ENCODE data around the gene EEF1AKMT4. TPM values are rescaled to one million over a fixed set of nuclear protein-coding genes. Genes with fewer than 3 reads are reported as not detected.

Gene EEF1AKMT4
- total RNA-seq (2014; rRNA removed; shearing (Covaris generic)) (18.8 and 20.1 TPM in 2 replicates), total RNA-seq (2022) (13.2 and 18.8 TPM in 2 replicates), Bru-seq, nascent RNA (percentile 52 among the genes with signal in this experiment), BruChase-seq, experiment 1, labeled RNA remaining after a 6-hour chase (percentile 62 among the genes with signal in this experiment), BruChase-seq, experiment 2, labeled RNA remaining after a 2-hour chase (percentile 68 among the genes with signal in this experiment)
- long read RNA-seq, transcript EEF1AKMT4-201 (3 exons, 1,823 nt): major isoform, 44 of 49 reads
- long read RNA-seq, partial matches to known transcripts: 0 of 49 reads
- long read RNA-seq, other reads (novel, unspliced or antisense): 5 of 49 reads

DNA sequence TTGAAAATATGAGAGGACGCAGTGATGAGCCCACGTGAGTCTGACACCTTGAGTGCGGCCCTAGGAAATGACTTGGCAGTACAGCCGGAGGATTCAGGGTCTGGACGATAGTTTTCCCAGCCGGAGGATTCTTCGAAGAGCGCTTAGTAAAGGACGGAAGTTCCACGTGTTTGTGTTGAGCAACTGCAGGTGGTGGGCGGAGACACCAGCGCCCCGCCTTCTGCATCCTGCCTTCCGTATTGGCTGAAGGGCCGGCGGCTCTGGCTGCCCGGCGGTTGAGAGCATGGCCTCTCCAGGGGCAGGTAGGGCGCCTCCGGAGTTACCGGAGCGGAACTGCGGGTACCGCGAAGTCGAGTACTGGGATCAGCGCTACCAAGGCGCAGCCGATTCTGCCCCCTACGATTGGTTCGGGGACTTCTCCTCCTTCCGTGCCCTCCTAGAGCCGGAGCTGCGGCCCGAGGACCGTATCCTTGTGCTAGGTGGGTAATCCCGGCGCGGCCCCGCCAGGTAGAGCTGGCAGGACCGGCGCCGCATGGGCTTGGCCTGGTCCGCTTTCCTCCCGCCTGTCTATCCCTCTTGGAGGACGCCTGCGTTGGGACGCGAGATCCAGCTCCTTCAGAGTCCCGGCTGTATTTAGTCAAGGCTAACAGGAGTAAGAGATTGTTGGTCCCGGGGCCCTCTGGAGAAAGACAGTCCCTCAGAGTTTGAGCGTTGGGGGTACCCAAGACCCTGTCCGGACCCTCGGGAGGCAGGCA, at the start of gene EEF1AKMT4:
Gene EEF1AKMT4, plus strand, starts transcription at position 261 of the 755 bp plus-strand sequence. Its CDS starts 23 bp downstream, at position 284.
- peak within 1 kb of the TSS; percentile 98 for H2AFZ ChIP-seq (ENCODE audit: low read length)
- H3K4me3 ChIP-seq (ENCODE audit: low read depth, low read length, poor library complexity, severe bottlenecking): peak within 1 kb of the TSS; percentile 81
- no peaks in the 10 kb centered on the region for H3K9me3 ChIP-seq (ENCODE audit: low read length)
- H4K20me1 ChIP-seq (ENCODE audit: insufficient read depth, low read length): peaks cover 4% of the 10 kb centered on the region; the same call in 1 of the 2 replicates
- BruUV-seq (replicated peaks): no TSS peak
- H3K4me2 ChIP-seq (ENCODE audit: low read length): peak within 1 kb of the TSS; percentile 99
- no peak for TF ChIP-seq EZH2phosphoT487 (IDR thresholded peaks at IDR 0.05; ENCODE audit: borderline replicate concordance, low read depth, low read length)
- TF ChIP-seq, protein P1, sequence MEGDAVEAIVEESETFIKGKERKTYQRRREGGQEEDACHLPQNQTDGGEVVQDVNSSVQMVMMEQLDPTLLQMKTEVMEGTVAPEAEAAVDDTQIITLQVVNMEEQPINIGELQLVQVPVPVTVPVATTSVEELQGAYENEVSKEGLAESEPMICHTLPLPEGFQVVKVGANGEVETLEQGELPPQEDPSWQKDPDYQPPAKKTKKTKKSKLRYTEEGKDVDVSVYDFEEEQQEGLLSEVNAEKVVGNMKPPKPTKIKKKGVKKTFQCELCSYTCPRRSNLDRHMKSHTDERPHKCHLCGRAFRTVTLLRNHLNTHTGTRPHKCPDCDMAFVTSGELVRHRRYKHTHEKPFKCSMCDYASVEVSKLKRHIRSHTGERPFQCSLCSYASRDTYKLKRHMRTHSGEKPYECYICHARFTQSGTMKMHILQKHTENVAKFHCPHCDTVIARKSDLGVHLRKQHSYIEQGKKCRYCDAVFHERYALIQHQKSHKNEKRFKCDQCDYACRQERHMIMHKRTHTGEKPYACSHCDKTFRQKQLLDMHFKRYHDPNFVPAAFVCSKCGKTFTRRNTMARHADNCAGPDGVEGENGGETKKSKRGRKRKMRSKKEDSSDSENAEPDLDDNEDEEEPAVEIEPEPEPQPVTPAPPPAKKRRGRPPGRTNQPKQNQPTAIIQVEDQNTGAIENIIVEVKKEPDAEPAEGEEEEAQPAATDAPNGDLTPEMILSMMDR (conservative IDR thresholded peaks at IDR 0.05; ENCODE audit: low read length): no peak
- peak within 1 kb of the TSS; percentile 83 for H3K27ac ChIP-seq (ENCODE audit: low read depth, low read length, poor library complexity, severe bottlenecking)
- peaks cover 12% of the 10 kb centered on the region for H3K36me3 ChIP-seq (ENCODE audit: insufficient read depth, low read length)
- CTCF ChIA-PET (ENCODE audit: unreplicated experiment): interaction anchor here (0.8 to 1.4 kb wide), 2 partner anchors 90 to 353 kb away, joined by 3 read pairs; no protein-coding TSS in a partner anchor
- intact Hi-C loops (cut with micrococcal nuclease; ENCODE audit: unreplicated experiment): loop anchor here (1.0 to 5.0 kb wide), 7 partner anchors 38 to 354 kb away; partner anchors contain the start of genes ABCF3, EIF2B5 and PSMD2
- POLR2A ChIA-PET: interaction anchor here (0.8 kb wide), 1 partner anchor 67 kb away, joined by 3 read pairs; no protein-coding TSS in a partner anchor
- DNase-seq (ENCODE audit: low spot score): peak; percentile 98
- H3K9me2 ChIP-seq (ENCODE audit: insufficient read depth, low read length): no peaks in the 10 kb centered on the region
- peaks cover 13% of the 10 kb centered on the region for H3K79me2 ChIP-seq (ENCODE audit: insufficient read depth, low read depth, low read length)
- peaks cover 8% of the 10 kb centered on the region for H3K4me1 ChIP-seq (ENCODE audit: insufficient read depth, low read length, poor library complexity, severe bottlenecking)

- no peak for TF ChIP-seq EZH2phosphoT487 (IDR thresholded peaks at IDR 0.05; ENCODE audit: borderline replicate concordance, low read depth, low read length)
- TF ChIP-seq, protein P1 (conservative IDR thresholded peaks at IDR 0.05; ENCODE audit: low read length): no peak
- Histone ChIP-seq H3K27ac (ENCODE audit: low read depth, low read length, poor library complexity, severe bottlenecking) (no peak overlapping the region), H3K4me1 (ENCODE audit: insufficient read depth, low read length, poor library complexity, severe bottlenecking) (no peaks in the 10 kb centered on the region), H3K36me3 (ENCODE audit: insufficient read depth, low read length) (peaks cover 8% of the 10 kb centered on the region; the same call in 1 of the 2 replicates), H3K4me2 (ENCODE audit: low read length) (no peak overlapping the region), H3K9me3 (ENCODE audit: low read length) (no peaks in the 10 kb centered on the region), H3K9me2 (ENCODE audit: insufficient read depth, low read length) (no peaks in the 10 kb centered on the region), H4K20me1 (ENCODE audit: insufficient read depth, low read length) (no peaks in the 10 kb centered on the region), H2AFZ (ENCODE audit: low read length) (no peak overlapping the region), H3K4me3 (ENCODE audit: low read depth, low read length, poor library complexity, severe bottlenecking) (no peak overlapping the region), H3K79me2 (ENCODE audit: insufficient read depth, low read depth, low read length) (no peaks in the 10 kb centered on the region)
- ChIA-PET POLR2A (no interaction called here), CTCF (ENCODE audit: unreplicated experiment) (no interaction called here)
- DNase-seq (ENCODE audit: low spot score): no peak
- BruUV-seq (replicated peaks): no TSS peak
- intact Hi-C loops (cut with micrococcal nuclease; ENCODE audit: unreplicated experiment): no loop called here
Observed at GRCh38 chr3:184200825-184201224, 48.6 kb upstream of the EEF1AKMT4 start.
